ENCODE results near the gene CARD16. TPM values are rescaled to one million over a fixed set of nuclear protein-coding genes. Genes with fewer than 3 reads are reported as not detected.
"Not testable (repeated sequence)": the region's sequence is repeated elsewhere in the genome, so short reads cannot be mapped to it uniquely, and the experiment has no call there.

Gene CARD16
- total RNA-seq, 1 experiment from 2014 or later, result not detected

DNA sequence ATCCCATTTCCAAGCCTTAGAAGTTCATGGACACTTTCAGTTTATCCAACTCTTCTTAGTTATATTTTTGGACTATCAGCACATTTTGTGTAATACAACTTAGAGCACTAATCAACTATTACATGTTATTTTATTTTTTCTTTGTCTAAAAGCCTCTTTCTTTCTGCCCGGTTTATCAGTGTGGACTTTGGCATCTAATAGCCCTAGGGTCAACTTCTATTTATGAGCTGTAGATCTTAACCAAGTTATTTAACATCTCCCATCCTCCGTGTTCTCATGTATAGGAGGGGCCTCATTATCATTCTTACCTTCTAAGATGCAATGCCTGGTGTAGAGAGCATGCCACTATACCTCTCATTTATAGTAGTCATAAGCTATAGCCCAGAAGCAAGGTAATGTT is 4.4 kb downstream of the CARD16 start:
- ChIA-PET CTCF (no interaction called here), POLR2A (no interaction called here)
- H3K27ac Mint-ChIP-seq, result no peak overlapping the region
- H3K36me3 Mint-ChIP-seq, result 0 out of 2 replicates have a peak, but pooled peaks cover 5% of the 10 kb centered on the region
- 0 out of 2 replicates have a peak, but pooled peaks cover 3% of the 10 kb centered on the region for H3K4me1 Mint-ChIP-seq
- no peak for TF ChIP-seq RELA (CRISPR knock-in tag; IDR thresholded peaks at IDR 0.05; ENCODE audit: borderline replicate concordance)
- TF ChIP-seq ZNF263 (CRISPR knock-in tag; IDR thresholded peaks at IDR 0.05; ENCODE audit: low read depth), result no peak
- no peak for TF ChIP-seq GTF2I (CRISPR knock-in tag; conservative IDR thresholded peaks at IDR 0.05)
- TF ChIP-seq ZBTB21 (CRISPR knock-in tag; IDR thresholded peaks at IDR 0.05; ENCODE audit: borderline replicate concordance), result no peak
- no peaks in the 10 kb centered on the region for H3K27me3 Mint-ChIP-seq (ENCODE audit: low read depth)
- H3K4me3 Mint-ChIP-seq, result no peak overlapping the region
- H3K9me3 Mint-ChIP-seq, result peaks cover 21% of the 10 kb centered on the region
- DNase-seq (ENCODE audit: low spot score), result no peak
- no peak for ATAC-seq

GRCh38 chr11:105034813-105035620 is 10.1 kb downstream of the CARD16 start, which contains the start of gene CASP1:
CASP1 (minus strand) TSS chr11:105035144; CDS start chr11:105035113, 31 bp downstream.
- ATAC-seq (no peak), DNase-seq (ENCODE audit: low spot score) (no peak)
- H3K9me3 Mint-ChIP-seq, result peaks cover 25% of the 10 kb centered on the region
- ChIA-PET CTCF (no interaction called here), POLR2A (no interaction called here)
- TF ChIP-seq ESRRA (CRISPR knock-in tag; IDR thresholded peaks at IDR 0.05; ENCODE audit: borderline replicate concordance) (no peak), ZNF232 (CRISPR knock-in tag; IDR thresholded peaks at IDR 0.05) (no peak), ZNF416 (CRISPR knock-in tag; IDR thresholded peaks at IDR 0.05) (no peak), USF2 (CRISPR knock-in tag; IDR thresholded peaks at IDR 0.05) (no peak)
- TF ChIP-seq, protein P1, sequence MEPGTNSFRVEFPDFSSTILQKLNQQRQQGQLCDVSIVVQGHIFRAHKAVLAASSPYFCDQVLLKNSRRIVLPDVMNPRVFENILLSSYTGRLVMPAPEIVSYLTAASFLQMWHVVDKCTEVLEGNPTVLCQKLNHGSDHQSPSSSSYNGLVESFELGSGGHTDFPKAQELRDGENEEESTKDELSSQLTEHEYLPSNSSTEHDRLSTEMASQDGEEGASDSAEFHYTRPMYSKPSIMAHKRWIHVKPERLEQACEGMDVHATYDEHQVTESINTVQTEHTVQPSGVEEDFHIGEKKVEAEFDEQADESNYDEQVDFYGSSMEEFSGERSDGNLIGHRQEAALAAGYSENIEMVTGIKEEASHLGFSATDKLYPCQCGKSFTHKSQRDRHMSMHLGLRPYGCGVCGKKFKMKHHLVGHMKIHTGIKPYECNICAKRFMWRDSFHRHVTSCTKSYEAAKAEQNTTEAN (CRISPR knock-in tag; IDR thresholded peaks at IDR 0.05), result no peak
- H3K27me3 Mint-ChIP-seq (ENCODE audit: low read depth), result no peaks in the 10 kb centered on the region
- peak within 1 kb of the TSS; percentile 6; the same call in 1 of the 2 replicates for H3K27ac Mint-ChIP-seq
- 0 out of 2 replicates have a peak, but pooled peaks cover 5% of the 10 kb centered on the region for H3K36me3 Mint-ChIP-seq
- H3K4me3 Mint-ChIP-seq, result no peak within 1 kb of the TSS
- peaks cover 6% of the 10 kb centered on the region for H3K4me1 Mint-ChIP-seq

GRCh38 chr11:105034388-105034787 is 10.7 kb downstream of the CARD16 start:
- H3K27ac Mint-ChIP-seq; H3K4me1 Mint-ChIP-seq; H3K36me3 Mint-ChIP-seq; H3K27me3 Mint-ChIP-seq (ENCODE audit: low read depth); ATAC-seq; CTCF ChIA-PET; H3K4me3 Mint-ChIP-seq; DNase-seq (ENCODE audit: low spot score); POLR2A ChIA-PET: not testable (repeated sequence)
- H3K9me3 Mint-ChIP-seq, result peaks cover 22% of the 10 kb centered on the region

- Mint-ChIP-seq H3K27me3 (ENCODE audit: low read depth) (no peaks in the 10 kb centered on the region), H3K36me3 (0 out of 2 replicates have a peak, but pooled peaks cover 5% of the 10 kb centered on the region), H3K9me3 (peaks cover 22% of the 10 kb centered on the region), H3K4me1 (peaks cover 6% of the 10 kb centered on the region), H3K4me3 (no peak overlapping the region), H3K27ac (no peak overlapping the region)
- ChIA-PET POLR2A (no interaction called here), CTCF (no interaction called here)
- no peak for TF ChIP-seq JAZF1 (CRISPR knock-in tag; IDR thresholded peaks at IDR 0.05)
- no peak for TF ChIP-seq CREM (CRISPR knock-in tag; IDR thresholded peaks at IDR 0.05)
- TF ChIP-seq, protein P2, sequence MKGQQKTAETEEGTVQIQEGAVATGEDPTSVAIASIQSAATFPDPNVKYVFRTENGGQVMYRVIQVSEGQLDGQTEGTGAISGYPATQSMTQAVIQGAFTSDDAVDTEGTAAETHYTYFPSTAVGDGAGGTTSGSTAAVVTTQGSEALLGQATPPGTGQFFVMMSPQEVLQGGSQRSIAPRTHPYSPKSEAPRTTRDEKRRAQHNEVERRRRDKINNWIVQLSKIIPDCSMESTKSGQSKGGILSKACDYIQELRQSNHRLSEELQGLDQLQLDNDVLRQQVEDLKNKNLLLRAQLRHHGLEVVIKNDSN (CRISPR knock-in tag; IDR thresholded peaks at IDR 0.05), result no peak
- TF ChIP-seq, protein P3, sequence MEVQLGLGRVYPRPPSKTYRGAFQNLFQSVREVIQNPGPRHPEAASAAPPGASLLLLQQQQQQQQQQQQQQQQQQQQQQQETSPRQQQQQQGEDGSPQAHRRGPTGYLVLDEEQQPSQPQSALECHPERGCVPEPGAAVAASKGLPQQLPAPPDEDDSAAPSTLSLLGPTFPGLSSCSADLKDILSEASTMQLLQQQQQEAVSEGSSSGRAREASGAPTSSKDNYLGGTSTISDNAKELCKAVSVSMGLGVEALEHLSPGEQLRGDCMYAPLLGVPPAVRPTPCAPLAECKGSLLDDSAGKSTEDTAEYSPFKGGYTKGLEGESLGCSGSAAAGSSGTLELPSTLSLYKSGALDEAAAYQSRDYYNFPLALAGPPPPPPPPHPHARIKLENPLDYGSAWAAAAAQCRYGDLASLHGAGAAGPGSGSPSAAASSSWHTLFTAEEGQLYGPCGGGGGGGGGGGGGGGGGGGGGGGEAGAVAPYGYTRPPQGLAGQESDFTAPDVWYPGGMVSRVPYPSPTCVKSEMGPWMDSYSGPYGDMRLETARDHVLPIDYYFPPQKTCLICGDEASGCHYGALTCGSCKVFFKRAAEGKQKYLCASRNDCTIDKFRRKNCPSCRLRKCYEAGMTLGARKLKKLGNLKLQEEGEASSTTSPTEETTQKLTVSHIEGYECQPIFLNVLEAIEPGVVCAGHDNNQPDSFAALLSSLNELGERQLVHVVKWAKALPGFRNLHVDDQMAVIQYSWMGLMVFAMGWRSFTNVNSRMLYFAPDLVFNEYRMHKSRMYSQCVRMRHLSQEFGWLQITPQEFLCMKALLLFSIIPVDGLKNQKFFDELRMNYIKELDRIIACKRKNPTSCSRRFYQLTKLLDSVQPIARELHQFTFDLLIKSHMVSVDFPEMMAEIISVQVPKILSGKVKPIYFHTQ (CRISPR knock-in tag; IDR thresholded peaks at IDR 0.05), result no peak
- no peak for TF ChIP-seq ETV6 (CRISPR knock-in tag; IDR thresholded peaks at IDR 0.05)
- TF ChIP-seq FOXP1 (CRISPR knock-in tag; IDR thresholded peaks at IDR 0.05; ENCODE audit: borderline replicate concordance), result no peak
- ATAC-seq (no peak), DNase-seq (ENCODE audit: low spot score) (no peak)
These were observed 11.4 kb downstream of the CARD16 start for GRCh38 chr11:105033781-105034180.
